PC-3 (cell line): ENCODE data around the gene C14orf93. TPM values are rescaled to one million over a fixed set of nuclear protein-coding genes. Genes with fewer than 3 reads are reported as not detected.
A peak's percentile ranks its signal among the peaks of the same experiment; 100 is the strongest.

ENCODE experiments used
- ATAC-seq: fragments of 200-7000 bp; cut with Tn5 transposase; 2 replicates; pipeline ENCODE4 v1.9.1; 2020; ENCODE audit warnings: mild to moderate bottlenecking, moderate library complexity
- BruUV-seq: library from RNA; stranded (reverse); fragments of 400-500 nt; replicated peaks from 2 replicates; lab custom pipeline; 2021; lab: Mats Ljungman, UMichigan
- CTCF ChIA-PET: fragments of 300-600 bp; sonication (Branson Sonifier 250); formaldehyde crosslinking; loops from one replicate; lab custom pipeline; 2022; ENCODE audit warnings: antibody characterized with exemption; lab: Charles Lee
- POLR2A ChIA-PET: fragments of 300-600 bp; sonication (Branson Sonifier 250); formaldehyde crosslinking; loops from one replicate; lab custom pipeline; 2022; ENCODE audit warnings: antibody characterized with exemption; ENCODE audit not compliant: unreplicated experiment; lab: Charles Lee
- DNase-seq: peaks from one replicate; pipeline ENCODE4 v3.0.0-alpha.2; 2015
- H2AFZ ChIP-seq: fragments of 300-600 bp; sonication (generic); 2 replicates; pipeline ENCODE4 v1.6.0; 2016; ENCODE audit warnings: antibody characterized with exemption, low read length
- H3F3A ChIP-seq: fragments of 300-600 bp; sonication (generic); one replicate; pipeline ENCODE4 v1.6.0; 2017; ENCODE audit warnings: antibody characterized with exemption, low read length, control low read depth, mild to moderate bottlenecking; ENCODE audit not compliant: unreplicated experiment
- H3K27ac ChIP-seq: fragments of 300-600 bp; sonication (generic); 2 replicates; pipeline ENCODE4 v1.5.1; 2016; ENCODE audit warnings: mild to moderate bottlenecking, low read length
- H3K27me3 ChIP-seq: fragments of 300-600 bp; sonication (generic); 2 replicates; pipeline ENCODE4 v1.6.1; 2016; ENCODE audit warnings: low read length, mixed read lengths
- H3K36me3 ChIP-seq: fragments of 300-600 bp; sonication (generic); 2 replicates; pipeline ENCODE4 v1.6.1; 2016; ENCODE audit warnings: low read depth, mixed run types, low read length, mixed read lengths
- H3K4me1 ChIP-seq: fragments of 300-600 bp; sonication (generic); 2 replicates; pipeline ENCODE4 v1.5.1; 2016; ENCODE audit warnings: low read length; ENCODE audit not compliant: insufficient read depth
- H3K4me2 ChIP-seq: fragments of 300-600 bp; sonication (generic); 2 replicates; pipeline ENCODE4 v1.6.0; 2016; ENCODE audit warnings: low read length
- H3K4me3 ChIP-seq: fragments of 300-600 bp; sonication (generic); 2 replicates; pipeline ENCODE4 v1.5.1; 2016; ENCODE audit warnings: mild to moderate bottlenecking, low read length, mixed read lengths
- H3K79me2 ChIP-seq: fragments of 300-600 bp; sonication (generic); 2 replicates; pipeline ENCODE4 v1.6.1; 2017; ENCODE audit warnings: low read length, mixed read lengths
- H3K9ac ChIP-seq: fragments of 300-600 bp; sonication (generic); 2 replicates; pipeline ENCODE4 v1.6.0; 2016; ENCODE audit warnings: mild to moderate bottlenecking, low read length
- H3K9me2 ChIP-seq: fragments of 300-600 bp; sonication (generic); replicated peaks from 2 replicates; pipeline ENCODE4 v1.6.1; 2016; ENCODE audit warnings: mixed run types, low read length, mixed read lengths
- H3K9me3 ChIP-seq: fragments of 300-600 bp; sonication (generic); 2 replicates; pipeline ENCODE4 v1.6.1; 2016; ENCODE audit warnings: low read length, mixed read lengths
- H4K20me1 ChIP-seq: fragments of 300-600 bp; sonication (generic); 2 replicates; pipeline ENCODE4 v1.6.1; 2016; ENCODE audit warnings: low read length, mixed read lengths
- CTCF ChIP-seq: fragments of 300-600 bp; sonication (generic); conservative IDR thresholded peaks from 2 replicates; pipeline ENCODE4 v1.5.1; 2017; ENCODE audit warnings: antibody characterized with exemption, low read depth, mild to moderate bottlenecking, low read length
- EZH2 ChIP-seq: fragments of 300-600 bp; sonication (generic); IDR thresholded peaks from one replicate; pipeline ENCODE4 v1.6.1; 2017; ENCODE audit warnings: antibody characterized with exemption, mild to moderate bottlenecking, low read length; ENCODE audit not compliant: unreplicated experiment
- EZH2phosphoT487 ChIP-seq: fragments of 300-600 bp; sonication (generic); IDR thresholded peaks from 2 replicates; pipeline ENCODE4 v1.6.1; 2018; ENCODE audit warnings: mild to moderate bottlenecking, antibody characterized with exemption, low read length, borderline replicate concordance
- intact Hi-C: fragments of 100-400 bp; cut with micrococcal nuclease; formaldehyde crosslinking; loops from 2 replicates; pipeline ENCODE4 v1.9.0; 2023
- total RNA-seq: library from RNA; depleted of rRNA; stranded (reverse); fragments of >200 nt; gene quantifications from 2 replicates; pipeline ENCODE4 v1.2.3, GENCODE V29; 2014

Gene C14orf93
- total RNA-seq, 1 experiment from 2014 or later: 5.8 TPM

- Histone ChIP-seq H3K36me3 (no peaks in the 10 kb centered on the region), H3K4me3 (no peak within 1 kb of the TSS), H3K9me2 (no peaks in the 10 kb centered on the region), H2AFZ (no peak within 1 kb of the TSS), H3K79me2 (no peaks in the 10 kb centered on the region), H3K27ac (no peak within 1 kb of the TSS; the same call in 1 of the 2 replicates), H4K20me1 (no peaks in the 10 kb centered on the region), H3K9ac (no peak within 1 kb of the TSS), H3K27me3 (no peaks in the 10 kb centered on the region), H3K4me2 (peak within 1 kb of the TSS; percentile 29; the same call in 1 of the 2 replicates), H3F3A (no peaks in the 10 kb centered on the region), H3K9me3 (no peaks in the 10 kb centered on the region), H3K4me1 (peaks cover 20% of the 10 kb centered on the region)
- BruUV-seq: no TSS peak
- ChIA-PET CTCF (interaction anchor here (0.6 kb wide), 1 partner anchor 66 kb away, joined by 4 read pairs; no protein-coding TSS in a partner anchor), POLR2A (interaction anchor here (0.6 kb wide), 1 partner anchor 18 kb away, joined by 6 read pairs; no protein-coding TSS in a partner anchor)
- intact Hi-C loops: no loop called here
- DNase-seq: no peak
- TF ChIP-seq EZH2: no peak
- no peak for TF ChIP-seq EZH2phosphoT487
- TF ChIP-seq CTCF: no peak
- ATAC-seq: no peak; the same call in 1 of the 2 replicates
These were observed 32.4 kb upstream of the C14orf93 start, which contains the start of gene PSMB11 for GRCh38 chr14:23042162-23042965. TSS of gene PSMB11 (plus strand) at chr14:23042212. CDS start at chr14:23042226, 14 bp downstream.

- TF ChIP-seq CTCF (no peak), EZH2 (no peak), EZH2phosphoT487 (no peak)
- no TSS peak for BruUV-seq
- Histone ChIP-seq H3K36me3 (no peaks in the 10 kb centered on the region), H2AFZ (no peak overlapping the region), H3K4me1 (peaks cover 20% of the 10 kb centered on the region), H3K4me2 (peak overlapping the region; percentile 29; the same call in 1 of the 2 replicates), H3K27ac (no peak overlapping the region; the same call in 1 of the 2 replicates), H3F3A (no peaks in the 10 kb centered on the region), H3K9ac (no peak overlapping the region), H3K79me2 (no peaks in the 10 kb centered on the region), H3K9me3 (no peaks in the 10 kb centered on the region), H3K27me3 (no peaks in the 10 kb centered on the region), H3K4me3 (no peak overlapping the region), H4K20me1 (no peaks in the 10 kb centered on the region), H3K9me2 (no peaks in the 10 kb centered on the region)
- ChIA-PET CTCF (interaction anchor here (0.6 to 1.0 kb wide), 2 partner anchors 67 to 68 kb away, joined by 4 read pairs; no protein-coding TSS in a partner anchor), POLR2A (interaction anchor here (0.6 kb wide), 1 partner anchor 18 kb away, joined by 6 read pairs; no protein-coding TSS in a partner anchor)
- intact Hi-C loops: no loop called here
- ATAC-seq (peak; percentile 96), DNase-seq (peak; percentile 79)
These were observed 31.8 kb upstream of the C14orf93 start for GRCh38 chr14:23041729-23042128.
